HepG2 (cell line): ENCODE results near the gene STIP1. TPM values are rescaled to one million over a fixed set of nuclear protein-coding genes. Genes with fewer than 3 reads are reported as not detected.

Source experiments
- ATAC-seq: fragments of 200-7000 bp; cut with Tn5 transposase; 3 replicates; pipeline ENCODE4 v1.9.1; 2020; ENCODE audit warnings: mild to moderate bottlenecking, moderate library complexity
- BruUV-seq: library from RNA; stranded (reverse); fragments of 400-500 nt; replicated peaks from 2 replicates; lab custom pipeline; 2021; lab: Mats Ljungman, UMichigan
- CTCF ChIA-PET: fragments of 300-600 bp; formaldehyde crosslinking; extraction: SDS; loops from one replicate; lab custom pipeline; 2021; ENCODE audit warnings: low total read pairs, inconsistent platforms, low intra/inter-chr PET ratio; lab: Yijun Ruan, JAX
- POLR2A ChIA-PET: fragments of 350-600 bp; sonication (Branson Sonifier 250); formaldehyde crosslinking; loops from one replicate; lab custom pipeline; 2020; ENCODE audit warnings: antibody characterized with exemption, inconsistent platforms; lab: Yijun Ruan, JAX
- DNase-seq: peaks from one replicate; pipeline ENCODE4 v3.0.0-alpha.2; 2015; ENCODE audit warnings: low spot score
- FAIRE-seq: peaks from 3 replicates; lab custom pipeline; 2011; peaks lifted over from hg19 to GRCh38; lab: Jason Lieb, UNC
- H2AFZ ChIP-seq: one replicate; pipeline ENCODE4 v1.6.1; 2011; ENCODE audit warnings: low read length, inconsistent platforms
- H3K27ac ChIP-seq: fragments of 300-600 bp; 3 replicates; pipeline ENCODE4 v1.8.0; 2011; ENCODE audit warnings: mixed run types, mild to moderate bottlenecking, mixed read lengths, low read length, inconsistent platforms; ENCODE audit not compliant: insufficient read depth; ENCODE audit errors: extremely low read length
- H3K27me3 ChIP-seq, 2 experiments: fragments of 200-600 bp in 1 of 2; 2 replicates in 1 of 2; 3 replicates in 1 of 2; pipeline versions ENCODE4 v1.6.0 to v1.8.0; 2011; ENCODE audit warnings: low read length in 2 of 2, mild to moderate bottlenecking in 2 of 2, moderate library complexity in 2 of 2, inconsistent platforms in 1 of 2; ENCODE audit not compliant: insufficient read depth in 2 of 2, control insufficient read depth in 1 of 2
- H3K36me3 ChIP-seq, 2 experiments: fragments of 200-600 bp in 1 of 2; replicated peaks in 1 of 2; 2 replicates in 1 of 2; 3 replicates in 1 of 2; pipeline versions ENCODE4 v1.5.1 to v1.8.0; 2011; ENCODE audit warnings: low read length in 2 of 2, inconsistent platforms in 1 of 2; ENCODE audit not compliant: insufficient read depth in 2 of 2, control insufficient read depth in 1 of 2
- H3K4me1 ChIP-seq: 2 replicates; pipeline ENCODE4 v1.5.1; 2012; ENCODE audit warnings: low read length, inconsistent platforms; ENCODE audit not compliant: insufficient read depth
- H3K4me2 ChIP-seq: 2 replicates; pipeline ENCODE4 v1.6.0; 2011; ENCODE audit warnings: low read depth, low read length, inconsistent platforms
- H3K4me3 ChIP-seq, 3 experiments: fragments of 200-600 bp in 1 of 3; sonication (generic), shearing (Covaris generic) in 1 of 3; replicated peaks in 1 of 3; 2 replicates each; pipeline ENCODE4 v1.5.1; 2011 to 2016; ENCODE audit warnings: low read length in 3 of 3, inconsistent platforms in 2 of 3, low read depth in 2 of 3, mild to moderate bottlenecking in 2 of 3, control low read depth in 1 of 3, mixed read lengths in 1 of 3; ENCODE audit not compliant: insufficient read depth in 1 of 3
- H3K79me2 ChIP-seq: one replicate; pipeline ENCODE4 v1.6.1; 2011; ENCODE audit warnings: low read length, inconsistent platforms; ENCODE audit not compliant: insufficient read depth
- H3K9ac ChIP-seq: 2 replicates; pipeline ENCODE4 v1.6.0; 2011; ENCODE audit warnings: mild to moderate bottlenecking, low read depth, low read length, inconsistent platforms; ENCODE audit not compliant: insufficient read depth
- H3K9me3 ChIP-seq: 2 replicates; pipeline ENCODE4 v1.5.1; 2012; ENCODE audit warnings: mild to moderate bottlenecking, low read length
- H4K20me1 ChIP-seq: 2 replicates; pipeline ENCODE4 v1.6.0; 2011; ENCODE audit warnings: inconsistent platforms, mild to moderate bottlenecking, low read length, moderate library complexity; ENCODE audit not compliant: insufficient read depth
- AHDC1 ChIP-seq: sonication (generic); formaldehyde crosslinking; IDR thresholded peaks from 2 replicates; pipeline ENCODE4 v1.5.1; 2020; ENCODE audit warnings: mild to moderate bottlenecking, missing genetic modification reagents, borderline replicate concordance
- FIP1L1 ChIP-seq: fragments of 200-400 bp; formaldehyde crosslinking; IDR thresholded peaks from 2 replicates; pipeline ENCODE4 v1.6.1; 2018; ENCODE audit warnings: low read depth, mild to moderate bottlenecking, low read length, moderate library complexity, borderline replicate concordance; ENCODE audit not compliant: insufficient read depth
- GLI4 ChIP-seq: sonication (generic); formaldehyde crosslinking; IDR thresholded peaks from 2 replicates; pipeline ENCODE4 v1.5.1; 2020; ENCODE audit warnings: missing genetic modification reagents, mild to moderate bottlenecking, moderate library complexity, borderline replicate concordance
- HNRNPUL1 ChIP-seq: fragments of 200-400 bp; formaldehyde crosslinking; IDR thresholded peaks from 2 replicates; pipeline ENCODE4 v1.6.1; 2017; ENCODE audit warnings: low read depth, mild to moderate bottlenecking, low read length, moderate library complexity
- ISX ChIP-seq: sonication (generic); formaldehyde crosslinking; conservative IDR thresholded peaks from 2 replicates; pipeline ENCODE4 v1.5.0; 2020; ENCODE audit warnings: missing genetic modification reagents
- MNT ChIP-seq: fragments of 450-650 bp; IDR thresholded peaks from 2 replicates; pipeline ENCODE4 v1.6.1; 2016
- RBAK ChIP-seq: sonication (generic); formaldehyde crosslinking; IDR thresholded peaks from 2 replicates; pipeline ENCODE4 v1.5.1; 2020; ENCODE audit warnings: mild to moderate bottlenecking, missing genetic modification reagents
- REL ChIP-seq: sonication (generic); formaldehyde crosslinking; conservative IDR thresholded peaks from 2 replicates; pipeline ENCODE4 v1.8.0; 2022; ENCODE audit warnings: mild to moderate bottlenecking, missing genetic modification reagents, moderate library complexity
- RXRB ChIP-seq: IDR thresholded peaks from 2 replicates; pipeline ENCODE4 v1.6.1; 2016; ENCODE audit warnings: borderline replicate concordance, missing genetic modification reagents, missing compliant biosample characterization
- SAFB2 ChIP-seq: sonication (generic); formaldehyde crosslinking; IDR thresholded peaks from 2 replicates; pipeline ENCODE4 v1.5.1; 2020; ENCODE audit warnings: missing genetic modification reagents, low read depth, mild to moderate bottlenecking, borderline replicate concordance
- SOX6 ChIP-seq, 2 experiments: fragments of 450-650 bp in 1 of 2; sonication (generic) in 1 of 2; formaldehyde crosslinking in 1 of 2; IDR thresholded peaks; 2 replicates each; pipeline versions ENCODE4 v1.4.0 to v1.6.1; 2017 to 2020; ENCODE audit warnings: antibody characterized with exemption in 1 of 2, mild to moderate bottlenecking in 1 of 2, missing genetic modification reagents in 1 of 2
- TAF15 ChIP-seq: fragments of 200-400 bp; formaldehyde crosslinking; IDR thresholded peaks from one replicate; pipeline ENCODE4 v1.6.1; 2018; ENCODE audit warnings: mild to moderate bottlenecking, low read depth, low read length; ENCODE audit not compliant: poor library complexity, severe bottlenecking
- ZNF317 ChIP-seq: sonication (generic); formaldehyde crosslinking; IDR thresholded peaks from 2 replicates; pipeline ENCODE4 v1.5.0; 2020; ENCODE audit warnings: mild to moderate bottlenecking, missing genetic modification reagents
- ZNF768 ChIP-seq: sonication (generic); formaldehyde crosslinking; IDR thresholded peaks from 2 replicates; pipeline ENCODE4 v1.4.0; 2020; ENCODE audit warnings: missing genetic modification reagents
- ZNF773 ChIP-seq: sonication (generic); formaldehyde crosslinking; IDR thresholded peaks from 2 replicates; pipeline ENCODE4 v1.4.0; 2020; ENCODE audit warnings: missing genetic modification reagents, borderline replicate concordance
- ZNF780A ChIP-seq: sonication (generic); formaldehyde crosslinking; IDR thresholded peaks from 2 replicates; pipeline ENCODE4 v1.8.0; 2022; ENCODE audit warnings: mild to moderate bottlenecking, missing genetic modification reagents, moderate library complexity
- WGBS: methylation state at CpG from one replicate; pipeline ENCODE4 v1.1.6; 2017; ENCODE audit warnings: low lambda C conversion rate; 5-methylcytosine and 5-hydroxymethylcytosine counted together
- in situ Hi-C: cut with HindIII; loops from 2 replicates; pipeline ENCODE4 v1.10.0; 2017; ENCODE audit warnings: low pct_unique_long_range_greater_than_20kb; ENCODE audit not compliant: extremely low pct_ligation_motif_present
- intact Hi-C: fragments of 100-400 bp; cut with micrococcal nuclease; formaldehyde crosslinking; loops from one replicate; pipeline ENCODE4 v1.10.0; 2022; ENCODE audit not compliant: unreplicated experiment
- polyA plus RNA-seq, 8 experiments: library from polyadenylated mRNA; depleted of rRNA in 3 of 8; stranded (reverse) in 7 of 8; unstranded in 1 of 8; fragments of >200 nt; fragmentation: Illumina TruSeq in 4 of 8; extraction: Trizol in 4 of 8; gene quantifications; 2 replicates each; pipeline versions ENCODE4 v1.2.1 to v1.2.3, GENCODE V29; 2011 to 2016; ENCODE audit warnings: low read depth in 4 of 8, missing spikeins in 1 of 8, mixed read lengths in 1 of 8; ENCODE audit not compliant: insufficient read depth in 1 of 8
- total RNA-seq, 5 experiments: library from RNA; depleted of rRNA; stranded (reverse); fragments of >200 nt; fragmentation: Illumina TruSeq; extraction: Trizol; gene quantifications; 2 replicates each; pipeline ENCODE4 v1.2.3, GENCODE V29; 2016; ENCODE audit warnings: low read depth in 1 of 5

The STIP1 gene
- total and polyA plus RNA-seq, 2 of the 13 experiments (the other 11 are each of a cell fraction or from before 2014, with no cell fraction given), result 81.1 to 217 TPM

DNA sequence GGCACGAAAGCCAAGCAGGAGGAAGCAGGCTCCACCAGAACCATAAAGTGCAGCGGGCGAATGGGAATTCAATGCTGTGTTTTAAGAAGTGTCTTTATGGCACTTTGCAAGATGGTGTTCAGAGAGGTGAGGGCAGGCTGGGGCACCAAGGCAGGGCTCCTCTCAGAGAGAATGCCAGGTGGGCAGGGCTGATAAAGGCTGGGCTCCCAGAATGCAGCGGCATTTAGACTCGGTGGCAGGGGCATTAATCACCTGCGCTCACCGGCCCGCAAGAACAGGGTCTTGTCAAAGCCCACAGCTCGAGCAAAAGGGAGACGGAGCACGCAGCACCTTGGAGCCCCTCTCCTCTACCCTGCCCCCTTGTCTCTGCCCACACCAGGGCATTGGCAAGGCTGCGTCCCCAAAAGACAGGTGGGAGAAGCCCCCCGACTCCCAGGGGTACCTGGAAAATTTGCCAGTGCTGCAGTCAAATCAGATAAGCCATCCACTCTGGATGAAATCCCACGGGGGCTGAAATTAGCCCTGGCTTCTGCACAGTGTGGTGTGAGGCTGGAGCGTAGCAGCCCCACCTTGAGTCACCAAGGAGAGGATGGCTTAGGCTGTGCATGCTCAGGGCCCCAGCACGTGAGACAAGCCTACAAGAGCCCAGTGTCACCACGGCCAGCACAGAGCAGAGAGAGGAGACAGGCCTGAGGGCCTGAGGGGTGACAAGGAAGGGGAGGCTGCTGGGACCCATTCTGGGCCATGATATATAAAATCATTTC lies 28.2 kb upstream of the STIP1 start:
- no TSS peak for BruUV-seq
- Histone ChIP-seq H3K4me2 (no peak overlapping the region), H4K20me1 (peaks cover 15% of the 10 kb centered on the region; the same call in 1 of the 2 replicates), H3K36me3 (no peaks in the 10 kb centered on the region; a peak in 1 of 5 replicates), H3K9me3 (no peaks in the 10 kb centered on the region), H3K4me1 (peaks cover 34% of the 10 kb centered on the region), H3K79me2 (peaks cover 3% of the 10 kb centered on the region), H2AFZ (no peak overlapping the region), H3K27me3 (no peaks in the 10 kb centered on the region), H3K4me3 (no peak overlapping the region), H3K9ac (no peak overlapping the region), H3K27ac (no peak overlapping the region)
- ChIA-PET POLR2A (no interaction called here), CTCF (no interaction called here)
- FAIRE-seq, result no peak
- WGBS, result 95% methylated on average over 9 of the region's 17 CpGs
- no peak for ATAC-seq
- no peak for DNase-seq
- in situ Hi-C loops (no loop called here), intact Hi-C loops (loop anchor here (10.0 kb wide), 1 partner anchor 323 kb away; the partner anchor contains the start of gene MARK2)
- no peak for TF ChIP-seq ZNF317
- no peak for TF ChIP-seq SAFB2
- TF ChIP-seq AHDC1 (CRISPR knock-in tag), result no peak
- no peak for TF ChIP-seq FIP1L1
- no peak for TF ChIP-seq ZNF773 (CRISPR knock-in tag)
- no peak for TF ChIP-seq ZNF768 (CRISPR knock-in tag)
- TF ChIP-seq ZNF780A, result no peak
- no peak for TF ChIP-seq SOX6 (IDR thresholded peaks at IDR 0.05)
- no peak for TF ChIP-seq SOX6 (CRISPR knock-in tag; IDR thresholded peaks at IDR 0.05)
- no peak for TF ChIP-seq GLI4
- TF ChIP-seq RXRB (CRISPR knock-in tag), result no peak
- TF ChIP-seq MNT, result no peak
- no peak for TF ChIP-seq REL (CRISPR knock-in tag)
- no peak for TF ChIP-seq HNRNPUL1
- TF ChIP-seq TAF15, result no peak
- no peak for TF ChIP-seq RBAK (CRISPR knock-in tag)
- no peak for TF ChIP-seq ISX (CRISPR knock-in tag)
